ENCODE measurements around the gene NPY2R. TPM values are rescaled to one million over a fixed set of nuclear protein-coding genes. Genes with fewer than 3 reads are reported as not detected.

NPY2R gene
- total RNA-seq, 1 experiment from 2014 or later, result not detected

DNA sequence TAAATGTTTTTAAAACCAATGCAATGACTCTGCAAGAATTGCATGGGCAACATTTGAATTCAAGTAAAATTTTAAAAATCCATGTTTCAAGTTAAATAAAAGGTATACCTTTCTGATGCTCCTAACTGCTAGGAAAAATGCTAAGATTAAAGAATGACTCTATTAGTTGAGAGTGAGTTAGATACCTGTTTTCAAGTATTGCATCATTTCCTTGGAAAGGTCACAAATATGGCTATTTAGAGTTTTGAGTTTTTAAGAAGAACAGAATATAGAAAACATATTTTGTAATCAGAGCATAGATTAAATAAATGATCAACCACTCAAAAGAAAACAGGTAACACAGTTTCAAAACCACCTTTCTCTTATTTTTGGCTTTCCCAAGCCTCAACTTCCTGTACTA lies 18.3 kb upstream of the NPY2R start:
- H3K4me1 Mint-ChIP-seq (ENCODE audit: low read depth, unreplicated experiment), result no peaks in the 10 kb centered on the region
- Histone ChIP-seq H3K4me1 (no peaks in the 10 kb centered on the region), H3K4me3 (ENCODE audit: low read depth, low read length) (no peak overlapping the region), H3K27me3 (replicated peaks; ENCODE audit: control insufficient read depth, insufficient read depth, low read length) (no peaks in the 10 kb centered on the region), H3K36me3 (ENCODE audit: control insufficient read depth, insufficient read depth, low read length) (no peaks in the 10 kb centered on the region), H3K9me3 (no peaks in the 10 kb centered on the region)
- ChIA-PET POLR2A (no interaction called here), CTCF (no interaction called here)
- TF ChIP-seq, protein P1, sequence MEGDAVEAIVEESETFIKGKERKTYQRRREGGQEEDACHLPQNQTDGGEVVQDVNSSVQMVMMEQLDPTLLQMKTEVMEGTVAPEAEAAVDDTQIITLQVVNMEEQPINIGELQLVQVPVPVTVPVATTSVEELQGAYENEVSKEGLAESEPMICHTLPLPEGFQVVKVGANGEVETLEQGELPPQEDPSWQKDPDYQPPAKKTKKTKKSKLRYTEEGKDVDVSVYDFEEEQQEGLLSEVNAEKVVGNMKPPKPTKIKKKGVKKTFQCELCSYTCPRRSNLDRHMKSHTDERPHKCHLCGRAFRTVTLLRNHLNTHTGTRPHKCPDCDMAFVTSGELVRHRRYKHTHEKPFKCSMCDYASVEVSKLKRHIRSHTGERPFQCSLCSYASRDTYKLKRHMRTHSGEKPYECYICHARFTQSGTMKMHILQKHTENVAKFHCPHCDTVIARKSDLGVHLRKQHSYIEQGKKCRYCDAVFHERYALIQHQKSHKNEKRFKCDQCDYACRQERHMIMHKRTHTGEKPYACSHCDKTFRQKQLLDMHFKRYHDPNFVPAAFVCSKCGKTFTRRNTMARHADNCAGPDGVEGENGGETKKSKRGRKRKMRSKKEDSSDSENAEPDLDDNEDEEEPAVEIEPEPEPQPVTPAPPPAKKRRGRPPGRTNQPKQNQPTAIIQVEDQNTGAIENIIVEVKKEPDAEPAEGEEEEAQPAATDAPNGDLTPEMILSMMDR (IDR thresholded peaks at IDR 0.05; ENCODE audit: insufficient read depth in 1 of 2, low read depth in 1 of 2, low read length in 1 of 2, severe bottlenecking in 1 of 2, unreplicated experiment in 1 of 2), result no peak
- DNase-seq, result no peak
- H3K27ac Mint-ChIP-seq (ENCODE audit: unreplicated experiment), result no peak overlapping the region
- intact Hi-C loops (cut with micrococcal nuclease; ENCODE audit: unreplicated experiment), result no loop called here
- BruUV-seq (replicated peaks), result no TSS peak
- no peak overlapping the region for H3K4me3 Mint-ChIP-seq (ENCODE audit: unreplicated experiment)
- H3K36me3 Mint-ChIP-seq (ENCODE audit: insufficient read depth, unreplicated experiment), result no peaks in the 10 kb centered on the region
- H3K27me3 Mint-ChIP-seq (ENCODE audit: insufficient read depth, unreplicated experiment), result no peaks in the 10 kb centered on the region
- H3K9me3 Mint-ChIP-seq (ENCODE audit: unreplicated experiment), result no peaks in the 10 kb centered on the region

GRCh38 chr4:155197757-155198156 lies 10.7 kb upstream of the NPY2R start:
- ChIA-PET POLR2A (no interaction called here), CTCF (no interaction called here)
- H3K27me3 ChIP-seq (replicated peaks; ENCODE audit: control insufficient read depth, insufficient read depth, low read length), result no peaks in the 10 kb centered on the region
- no TSS peak for BruUV-seq (replicated peaks)
- intact Hi-C loops (cut with micrococcal nuclease; ENCODE audit: unreplicated experiment), result no loop called here
- peaks cover 3% of the 10 kb centered on the region for H3K27me3 Mint-ChIP-seq (ENCODE audit: insufficient read depth, unreplicated experiment)
- TF ChIP-seq, protein P1 (IDR thresholded peaks at IDR 0.05; ENCODE audit: insufficient read depth in 1 of 2, low read depth in 1 of 2, low read length in 1 of 2, severe bottlenecking in 1 of 2, unreplicated experiment in 1 of 2), result no peak
- no peaks in the 10 kb centered on the region for H3K36me3 Mint-ChIP-seq (ENCODE audit: insufficient read depth, unreplicated experiment)
- H3K36me3 ChIP-seq (ENCODE audit: control insufficient read depth, insufficient read depth, low read length), result no peaks in the 10 kb centered on the region
- no peak overlapping the region for H3K4me3 ChIP-seq (ENCODE audit: low read depth, low read length)
- no peaks in the 10 kb centered on the region for H3K4me1 Mint-ChIP-seq (ENCODE audit: low read depth, unreplicated experiment)
- no peak for DNase-seq
- H3K4me1 ChIP-seq, result no peaks in the 10 kb centered on the region
- no peak overlapping the region for H3K4me3 Mint-ChIP-seq (ENCODE audit: unreplicated experiment)
- no peak overlapping the region for H3K27ac Mint-ChIP-seq (ENCODE audit: unreplicated experiment)
- H3K9me3 Mint-ChIP-seq (ENCODE audit: unreplicated experiment), result no peaks in the 10 kb centered on the region
- H3K9me3 ChIP-seq, result no peaks in the 10 kb centered on the region

GRCh38 chr4:155207534-155208257 lies 740 bp upstream of the NPY2R start:
- BruUV-seq (replicated peaks), result no TSS peak

More at GRCh38 chr4:155207534-155208257, 740 bp upstream of the NPY2R start:
- Histone ChIP-seq H3K36me3 (ENCODE audit: control insufficient read depth, insufficient read depth, low read length) (no peaks in the 10 kb centered on the region), H3K27me3 (replicated peaks; ENCODE audit: control insufficient read depth, insufficient read depth, low read length) (no peaks in the 10 kb centered on the region), H3K4me3 (ENCODE audit: low read depth, low read length) (no peak overlapping the region), H3K9me3 (no peaks in the 10 kb centered on the region), H3K4me1 (no peaks in the 10 kb centered on the region)
- H3K27me3 Mint-ChIP-seq (ENCODE audit: insufficient read depth, unreplicated experiment), result peaks cover 9% of the 10 kb centered on the region
- H3K27ac Mint-ChIP-seq (ENCODE audit: unreplicated experiment), result no peak overlapping the region
- no peak overlapping the region for H3K4me3 Mint-ChIP-seq (ENCODE audit: unreplicated experiment)
- no peak for DNase-seq
- TF ChIP-seq, protein P1 (IDR thresholded peaks at IDR 0.05; ENCODE audit: insufficient read depth in 1 of 2, low read depth in 1 of 2, low read length in 1 of 2, severe bottlenecking in 1 of 2, unreplicated experiment in 1 of 2), result no peak
- no peaks in the 10 kb centered on the region for H3K36me3 Mint-ChIP-seq (ENCODE audit: insufficient read depth, unreplicated experiment)
- POLR2A ChIA-PET, result no interaction called here
- intact Hi-C loops (cut with micrococcal nuclease; ENCODE audit: unreplicated experiment), result no loop called here
- CTCF ChIA-PET, result no interaction called here
- no peaks in the 10 kb centered on the region for H3K9me3 Mint-ChIP-seq (ENCODE audit: unreplicated experiment)
- H3K4me1 Mint-ChIP-seq (ENCODE audit: low read depth, unreplicated experiment), result no peaks in the 10 kb centered on the region
